ENCODE results near the gene DR1.

DNA sequence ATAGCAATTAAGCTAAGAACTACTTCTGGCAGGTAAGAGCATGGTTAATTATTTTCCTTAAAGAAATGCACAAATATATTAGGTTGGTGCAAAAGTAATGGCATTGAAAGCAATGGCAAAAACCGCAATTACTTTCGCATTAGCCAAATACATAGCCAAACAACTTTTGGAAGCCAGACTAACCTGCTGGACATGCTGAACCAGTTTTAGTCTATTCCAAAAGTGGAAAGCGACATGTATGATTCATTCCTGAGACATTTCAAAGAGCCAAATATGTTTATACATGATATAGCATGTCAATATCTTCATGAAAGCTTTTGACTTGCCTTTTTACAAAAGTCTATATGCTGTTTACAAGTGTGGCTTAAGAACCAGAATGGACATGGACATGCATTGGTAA, 23.4 kb upstream of the DR1 start:
- no peak for TF ChIP-seq CTCF (IDR thresholded peaks at IDR 0.05; ENCODE audit: low read length)
- TF ChIP-seq EZH2 (optimal IDR thresholded peaks at IDR 0.05; ENCODE audit: low read depth, low read length), result no peak
- TF ChIP-seq EZH2phosphoT487 (IDR thresholded peaks at IDR 0.05; ENCODE audit: low read length), result no peak
